ENCODE measurements around the gene DNAJC5.
"Not testable (repeated sequence)": the region's sequence is repeated elsewhere in the genome, so short reads cannot be mapped to it uniquely, and the experiment has no call there.

The DNAJC5 gene

GRCh38 chr20:63974402-63975200, 79.7 kb downstream of the DNAJC5 start:
- no peaks in the 10 kb centered on the region for H3K27me3 Mint-ChIP-seq
- peaks cover 3% of the 10 kb centered on the region for H3K36me3 Mint-ChIP-seq
- H3K27ac Mint-ChIP-seq: no peak overlapping the region
- no peaks in the 10 kb centered on the region for H3K9me3 Mint-ChIP-seq (ENCODE audit: low read depth)
- peaks cover 42% of the 10 kb centered on the region for H3K4me1 Mint-ChIP-seq (ENCODE audit: low read depth)
- H3K4me3 Mint-ChIP-seq: no peak overlapping the region

DNA sequence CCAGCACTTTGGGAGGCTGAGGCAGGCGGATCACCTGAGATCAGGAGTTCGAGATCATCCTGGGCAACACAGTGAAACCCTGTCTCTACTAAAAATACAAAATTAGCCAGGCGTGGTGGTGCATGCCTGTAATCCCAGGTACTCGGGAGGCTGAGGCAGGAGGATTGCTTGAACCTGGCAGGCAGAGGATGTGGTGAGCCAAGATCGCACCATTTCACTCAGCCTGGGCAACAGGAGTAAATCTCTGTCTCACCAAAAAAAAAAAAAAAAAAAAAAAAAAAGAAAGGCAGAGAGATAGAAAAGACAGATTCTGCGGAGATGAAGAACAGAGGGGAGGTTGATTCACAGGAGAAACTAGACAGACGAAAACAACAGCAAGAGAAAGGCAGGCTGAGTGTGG, 81.6 kb downstream of the DNAJC5 start:
- not testable (repeated sequence) for H3K36me3 Mint-ChIP-seq; H3K9me3 Mint-ChIP-seq (ENCODE audit: low read depth); H3K27me3 Mint-ChIP-seq
- Mint-ChIP-seq H3K27ac (peak overlapping the region; percentile 74), H3K4me3 (peak overlapping the region; percentile 84), H3K4me1 (ENCODE audit: low read depth) (peaks cover 54% of the 10 kb centered on the region)

- Mint-ChIP-seq H3K9me3 (ENCODE audit: low read depth) (no peaks in the 10 kb centered on the region), H3K36me3 (peaks cover 5% of the 10 kb centered on the region), H3K4me1 (ENCODE audit: low read depth) (peaks cover 57% of the 10 kb centered on the region)
Observed at GRCh38 chr20:63976980-63977738, 82.2 kb downstream of the DNAJC5 start.

DNA sequence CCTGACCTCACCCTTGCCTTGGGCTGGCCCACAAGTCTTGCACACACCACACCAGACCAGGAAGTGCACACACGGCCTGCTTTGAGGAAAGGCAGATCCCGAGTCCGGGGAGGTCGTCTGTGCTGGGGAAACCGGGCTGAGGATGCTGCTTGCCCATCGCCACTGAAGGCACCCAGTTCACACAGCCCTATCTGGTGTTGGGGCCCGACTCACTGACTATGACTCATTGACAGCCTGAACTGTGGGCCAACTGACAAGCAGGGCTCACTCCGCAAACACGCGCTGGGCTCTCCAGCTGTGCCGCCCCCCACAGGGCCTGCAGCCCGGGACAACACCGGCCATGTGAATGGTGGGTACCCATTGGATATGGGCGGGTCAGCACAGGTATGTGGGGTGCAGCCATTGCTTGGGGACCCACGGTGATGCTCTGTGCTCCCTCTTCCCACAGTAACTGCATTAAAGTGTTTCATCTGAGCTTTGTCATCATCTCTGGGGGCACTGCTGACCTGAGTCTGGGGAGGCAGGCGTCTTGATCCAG, 82.9 kb downstream of the DNAJC5 start:
- Mint-ChIP-seq H3K4me3 (peak overlapping the region; percentile 84), H3K9me3 (ENCODE audit: low read depth) (no peaks in the 10 kb centered on the region), H3K36me3 (peaks cover 5% of the 10 kb centered on the region), H3K4me1 (ENCODE audit: low read depth) (peaks cover 60% of the 10 kb centered on the region), H3K27me3 (no peaks in the 10 kb centered on the region), H3K27ac (peak overlapping the region; percentile 66)

More at GRCh38 chr20:63976980-63977738, 82.2 kb downstream of the DNAJC5 start:
- Mint-ChIP-seq H3K4me3 (peak overlapping the region; percentile 84), H3K27ac (peak overlapping the region; percentile 66), H3K27me3 (no peaks in the 10 kb centered on the region)

DNA sequence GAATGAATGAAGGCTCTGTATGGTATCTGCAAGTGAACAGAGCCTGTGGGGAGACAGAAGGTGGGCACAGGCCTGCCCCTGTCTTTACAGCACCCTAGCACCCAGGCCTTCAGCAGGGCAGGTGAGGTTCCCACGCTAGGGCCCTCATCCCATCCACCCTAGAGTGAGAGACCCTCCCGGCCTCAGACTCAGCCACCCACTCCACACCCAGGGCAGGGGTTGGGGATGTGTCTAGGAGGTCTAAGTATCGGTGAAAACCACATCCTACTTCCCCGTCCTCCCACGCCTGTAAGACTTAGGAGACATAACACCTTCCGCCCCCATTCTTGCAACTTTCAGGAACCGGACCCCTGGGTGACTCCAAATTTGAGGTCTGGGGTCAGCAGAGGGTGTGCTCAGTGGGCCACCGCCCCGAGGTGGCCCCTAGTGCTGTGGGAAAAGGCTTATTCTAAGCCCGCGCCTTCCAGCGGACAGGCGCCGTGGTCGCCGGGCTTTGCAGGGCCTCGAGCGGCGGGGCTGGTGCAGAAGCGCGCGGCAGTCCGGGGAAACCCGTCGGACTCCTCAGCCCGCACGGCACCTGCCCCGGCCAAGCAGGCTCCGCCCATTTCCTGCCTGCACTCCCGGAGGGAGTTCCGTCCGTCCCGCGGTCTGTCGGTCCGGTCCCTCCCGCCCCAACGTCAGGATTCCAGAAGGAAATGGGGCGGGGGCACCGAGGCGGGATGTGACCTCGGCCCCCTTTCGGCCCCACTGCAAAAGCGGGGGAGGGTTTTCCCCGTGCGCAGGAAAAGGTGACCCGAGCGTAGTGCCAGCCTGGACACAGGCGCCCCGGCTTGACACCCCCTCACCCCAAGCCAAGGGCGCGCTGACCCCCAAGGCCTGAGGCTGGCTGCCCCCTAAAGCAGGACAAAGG, 83.6 kb downstream of the DNAJC5 start:
- Mint-ChIP-seq H3K9me3 (ENCODE audit: low read depth) (no peaks in the 10 kb centered on the region), H3K4me1 (ENCODE audit: low read depth) (peaks cover 63% of the 10 kb centered on the region), H3K27ac (peak overlapping the region; percentile 66), H3K27me3 (no peaks in the 10 kb centered on the region), H3K4me3 (peak overlapping the region; percentile 84), H3K36me3 (peaks cover 5% of the 10 kb centered on the region)

GRCh38 chr20:63979229-63979556, 84.3 kb downstream of the DNAJC5 start:
- Mint-ChIP-seq H3K27me3 (no peaks in the 10 kb centered on the region), H3K4me1 (ENCODE audit: low read depth) (peaks cover 60% of the 10 kb centered on the region), H3K36me3 (peaks cover 5% of the 10 kb centered on the region), H3K9me3 (ENCODE audit: low read depth) (no peaks in the 10 kb centered on the region), H3K4me3 (peak overlapping the region; percentile 84), H3K27ac (peak overlapping the region; percentile 16)

DNA sequence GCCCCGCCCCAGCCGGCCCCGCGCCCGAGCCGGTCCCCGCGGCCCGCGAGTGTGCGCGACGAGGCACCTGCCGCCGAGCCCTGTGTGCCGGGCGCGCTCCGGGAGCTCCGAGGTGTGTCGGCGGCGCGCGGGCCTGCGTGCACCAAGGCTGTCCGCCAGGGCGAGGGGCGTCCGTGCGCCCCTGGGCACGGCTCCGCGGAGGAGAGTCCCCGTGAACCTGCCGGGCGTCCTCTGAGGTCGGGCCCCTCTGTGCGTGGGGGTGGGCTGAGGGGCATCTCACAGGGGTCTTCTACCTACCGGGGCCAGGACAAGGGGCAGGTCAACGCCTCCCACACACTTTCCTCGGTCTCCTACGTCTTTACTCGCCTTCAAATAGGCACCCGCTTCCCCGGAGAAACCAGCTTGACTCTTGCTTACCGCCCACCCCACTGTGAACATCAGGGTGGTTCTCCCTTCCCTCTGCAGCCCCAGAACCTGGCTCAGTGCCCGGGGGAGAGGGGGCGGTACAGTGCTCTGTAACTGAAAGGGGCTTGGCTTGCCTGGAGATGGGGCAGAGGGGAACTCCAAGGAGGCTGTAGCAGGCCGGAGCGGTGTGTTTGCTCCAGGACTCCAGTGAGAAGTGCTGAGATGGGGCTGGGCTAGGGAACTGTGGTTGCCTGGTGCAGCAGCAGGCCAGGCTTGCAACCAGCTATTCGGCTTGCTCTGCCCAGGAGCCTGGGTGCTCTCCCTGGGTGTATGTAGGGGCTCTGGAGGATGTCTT, 84.8 kb downstream of the DNAJC5 start, which contains the start of gene SAMD10:
SAMD10 (minus strand) TSS at position 86 of the 760 bp plus-strand sequence. CDS start 175 bp downstream, outside the sequence.
- Mint-ChIP-seq H3K4me1 (ENCODE audit: low read depth) (peaks cover 64% of the 10 kb centered on the region), H3K36me3 (peaks cover 9% of the 10 kb centered on the region), H3K9me3 (ENCODE audit: low read depth) (no peaks in the 10 kb centered on the region), H3K27ac (peak within 1 kb of the TSS; percentile 98), H3K27me3 (no peaks in the 10 kb centered on the region), H3K4me3 (peak within 1 kb of the TSS; percentile 93)

- Mint-ChIP-seq H3K4me1 (ENCODE audit: low read depth) (peaks cover 63% of the 10 kb centered on the region), H3K27ac (peak overlapping the region; percentile 98), H3K36me3 (peaks cover 9% of the 10 kb centered on the region)
Observed at GRCh38 chr20:63980317-63980805, 85.4 kb downstream of the DNAJC5 start.

DNA sequence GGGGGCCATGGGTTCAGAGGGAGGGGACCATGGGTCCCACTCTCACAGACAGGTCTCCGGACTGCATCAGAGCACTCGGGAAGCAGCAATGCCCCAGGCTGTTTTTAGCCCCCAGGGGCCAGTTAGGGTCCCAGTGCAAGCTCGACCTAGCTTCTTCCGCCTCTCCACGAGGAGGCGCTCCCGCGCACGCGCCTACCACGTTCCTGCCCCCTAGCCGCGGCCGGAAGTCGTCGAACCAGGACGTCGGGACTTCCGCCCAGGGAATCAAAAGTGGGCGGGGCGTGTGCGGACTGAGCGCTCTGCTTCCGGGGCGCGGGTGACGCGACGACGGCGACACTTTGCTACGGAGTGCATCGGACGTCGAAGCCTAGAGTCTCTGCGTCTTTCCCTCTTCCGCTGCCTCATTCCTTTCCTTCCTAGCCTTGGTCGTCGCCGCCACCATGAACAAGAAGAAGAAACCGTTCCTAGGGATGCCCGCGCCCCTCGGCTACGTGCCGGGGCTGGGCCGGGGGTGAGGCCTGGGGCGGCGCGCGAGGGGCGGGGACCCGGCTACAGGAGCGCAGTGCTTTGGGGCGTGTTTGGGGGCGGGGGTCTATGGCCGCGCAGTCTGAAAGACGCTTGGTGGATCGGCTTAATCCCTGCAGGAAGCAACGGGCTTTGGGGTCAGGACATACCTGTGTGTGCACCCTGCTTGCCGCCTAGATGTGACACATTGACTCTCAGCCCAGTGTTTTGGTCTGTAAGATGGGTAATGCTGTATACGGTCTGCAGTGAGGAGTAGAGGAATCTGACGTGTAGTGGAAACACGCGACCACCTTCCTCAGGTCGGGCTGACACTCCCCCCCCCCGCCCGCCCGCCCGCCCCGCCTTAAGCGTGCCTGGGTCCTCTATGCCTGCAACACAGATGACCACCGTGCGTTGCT, 86.1 kb downstream of the DNAJC5 start, which contains the start of gene PRPF6:
PRPF6 (plus strand) TSS at position 327 of the 923 bp plus-strand sequence; CDS start at position 441, 114 bp downstream.
- Mint-ChIP-seq H3K27ac (peak within 1 kb of the TSS; percentile 98), H3K36me3 (peaks cover 9% of the 10 kb centered on the region), H3K27me3 (no peaks in the 10 kb centered on the region), H3K9me3 (ENCODE audit: low read depth) (no peaks in the 10 kb centered on the region), H3K4me3 (peak within 1 kb of the TSS; percentile 93), H3K4me1 (ENCODE audit: low read depth) (peaks cover 66% of the 10 kb centered on the region)

More at GRCh38 chr20:63980317-63980805, 85.4 kb downstream of the DNAJC5 start:
- no peaks in the 10 kb centered on the region for H3K27me3 Mint-ChIP-seq
- peak overlapping the region; percentile 93 for H3K4me3 Mint-ChIP-seq
- no peaks in the 10 kb centered on the region for H3K9me3 Mint-ChIP-seq (ENCODE audit: low read depth)

- Mint-ChIP-seq H3K36me3 (peaks cover 9% of the 10 kb centered on the region), H3K27me3 (no peaks in the 10 kb centered on the region), H3K4me3 (peak overlapping the region; percentile 93), H3K9me3 (ENCODE audit: low read depth) (no peaks in the 10 kb centered on the region), H3K4me1 (ENCODE audit: low read depth) (peaks cover 48% of the 10 kb centered on the region), H3K27ac (peak overlapping the region; percentile 16)
Observed at GRCh38 chr20:63982937-63983336, 88.0 kb downstream of the DNAJC5 start.
